Small intestine (tissue), 7 donors: ENCODE measurements around the gene SPATA16. TPM values are rescaled to one million over a fixed set of nuclear protein-coding genes. Genes with fewer than 3 reads are reported as not detected.

Source experiments
- DNase-seq, 2 donors: peaks; one replicate each; pipeline versions ENCODE4 v3.0.0 to v3.0.0-alpha.2; 2013
- FAIRE-seq: peaks from 2 replicates; lab custom pipeline; 2012; peaks lifted over from hg19 to GRCh38; lab: Jason Lieb, UNC
- H3K27ac ChIP-seq, 3 donors: one replicate each; pipeline ENCODE4 v1.5.1; 2013; ENCODE audit warnings: low read length in 2 of 3, mild to moderate bottlenecking in 2 of 3, control low read depth in 1 of 3, inconsistent platforms in 1 of 3, low read depth in 1 of 3, moderate library complexity in 1 of 3
- H3K27me3 ChIP-seq, 3 donors: one replicate each; pipeline ENCODE4 v1.6.1; 2013; ENCODE audit warnings: low read length in 3 of 3, inconsistent platforms in 1 of 3; ENCODE audit not compliant: control insufficient read depth in 3 of 3, insufficient read depth in 3 of 3
- H3K36me3 ChIP-seq, 3 donors: one replicate each; pipeline ENCODE4 v1.6.1; 2013; ENCODE audit warnings: low read length in 3 of 3, inconsistent platforms in 1 of 3, low read depth in 1 of 3, mild to moderate bottlenecking in 1 of 3, moderate library complexity in 1 of 3; ENCODE audit not compliant: control insufficient read depth in 3 of 3, insufficient read depth in 2 of 3
- H3K4me1 ChIP-seq, 3 donors: one replicate each; pipeline ENCODE4 v1.6.1; 2013; ENCODE audit warnings: low read length in 2 of 3, inconsistent platforms in 1 of 3, low read depth in 1 of 3, mild to moderate bottlenecking in 1 of 3, moderate library complexity in 1 of 3; ENCODE audit not compliant: control insufficient read depth in 3 of 3, insufficient read depth in 2 of 3
- H3K4me3 ChIP-seq, 3 donors: one replicate each; pipeline ENCODE4 v1.5.1; 2013; ENCODE audit warnings: low read length in 3 of 3, control low read depth in 1 of 3, inconsistent platforms in 1 of 3, low read depth in 1 of 3, mild to moderate bottlenecking in 1 of 3, moderate library complexity in 1 of 3
- H3K9me3 ChIP-seq, 2 donors: one replicate each; pipeline ENCODE4 v1.6.1; 2013; ENCODE audit warnings: low read depth in 1 of 2, low read length in 1 of 2; ENCODE audit not compliant: control insufficient read depth in 2 of 2, insufficient read depth in 1 of 2
- WGBS, 3 donors: extraction: QIAGEN DNeasy Blood & Tissue Kit; methylation state at CpG; one replicate each; pipeline ENCODE4 v1.1.7; 2013; 5-methylcytosine and 5-hydroxymethylcytosine counted together
- polyA plus RNA-seq, 4 donors: library from polyadenylated mRNA; stranded (reverse) in 3 of 4; unstranded in 1 of 4; fragments of 200-250 nt in 3 of 4; fragments of 120-200 nt in 1 of 4; gene quantifications; one replicate each; pipeline versions ENCODE4 v1.2.1 to v1.2.3, GENCODE V29; 2013
- donor health status: healthy with polysubstance abuse.
- donor health status: control.
- donor health status: control.
- donor health status: Bipolar disorder and iron deficiency.
- donor health status: healthy.

SPATA16 gene
- polyA plus RNA-seq, 4 donors, result not detected

- FAIRE-seq (no peak), DNase-seq (no peak)
- 86 to 96% (median 95%) methylated on average over 2 of the region's 2 CpGs for WGBS, 3 donors
Measured at GRCh38 chr3:173049360-173049759, 91.7 kb downstream of the SPATA16 start.

DNA sequence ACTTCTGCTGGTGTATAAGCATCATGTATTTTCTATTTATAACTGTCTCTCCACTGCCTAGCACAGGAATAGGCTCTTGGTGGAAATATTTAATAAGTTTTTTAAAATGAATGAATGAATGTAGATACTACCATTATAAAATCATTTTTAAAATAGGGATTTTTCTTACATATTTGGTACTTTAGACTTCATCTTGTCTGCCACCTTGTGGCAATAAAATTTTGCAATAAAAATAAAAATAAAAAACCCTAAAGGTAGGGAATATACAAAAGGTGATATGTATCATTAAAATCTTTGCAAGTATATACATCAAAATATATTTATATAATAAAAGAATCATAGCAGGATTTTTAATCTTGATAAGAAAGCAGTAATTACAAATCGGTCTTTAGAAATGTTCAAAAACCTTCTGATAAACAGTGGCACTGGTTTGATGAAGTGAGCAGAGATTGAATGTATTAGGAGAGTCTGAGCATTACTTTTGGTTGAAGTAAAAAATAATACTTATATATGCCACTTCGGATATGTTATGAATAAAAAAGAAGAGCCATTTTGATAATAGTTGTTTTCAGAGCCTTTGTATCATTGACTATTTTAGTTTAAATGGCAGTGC, 95.2 kb downstream of the SPATA16 start:
- Histone ChIP-seq H3K9me3 (no peaks in the 10 kb centered on the region), H3K36me3 (no peaks in the 10 kb centered on the region), H3K4me1 (no peaks in the 10 kb centered on the region), H3K4me3 (no peak overlapping the region), H3K27me3 (no peaks in the 10 kb centered on the region), H3K27ac (no peak overlapping the region)
- DNase-seq (no peak), FAIRE-seq (no peak)
- 53 to 69% (median 62%) methylated on average over 2 of the region's 2 CpGs for WGBS, 3 donors

More at GRCh38 chr3:173049360-173049759, 91.7 kb downstream of the SPATA16 start:
- Histone ChIP-seq H3K4me1 (no peaks in the 10 kb centered on the region), H3K27ac (no peak overlapping the region), H3K36me3 (no peaks in the 10 kb centered on the region), H3K9me3 (no peaks in the 10 kb centered on the region), H3K27me3 (no peaks in the 10 kb centered on the region), H3K4me3 (no peak overlapping the region)

GRCh38 chr3:173044998-173045397, 96.0 kb downstream of the SPATA16 start:
- no peaks in the 10 kb centered on the region for H3K9me3 ChIP-seq
- no peak for FAIRE-seq
- H3K36me3 ChIP-seq, result no peaks in the 10 kb centered on the region
- H3K27ac ChIP-seq, result no peak overlapping the region
- WGBS, 3 donors, result 74 to 83% (median 78%) methylated on average over 2 of the region's 2 CpGs
- H3K27me3 ChIP-seq, result no peaks in the 10 kb centered on the region
- no peak for DNase-seq
- no peak overlapping the region for H3K4me3 ChIP-seq
- no peaks in the 10 kb centered on the region for H3K4me1 ChIP-seq

DNA sequence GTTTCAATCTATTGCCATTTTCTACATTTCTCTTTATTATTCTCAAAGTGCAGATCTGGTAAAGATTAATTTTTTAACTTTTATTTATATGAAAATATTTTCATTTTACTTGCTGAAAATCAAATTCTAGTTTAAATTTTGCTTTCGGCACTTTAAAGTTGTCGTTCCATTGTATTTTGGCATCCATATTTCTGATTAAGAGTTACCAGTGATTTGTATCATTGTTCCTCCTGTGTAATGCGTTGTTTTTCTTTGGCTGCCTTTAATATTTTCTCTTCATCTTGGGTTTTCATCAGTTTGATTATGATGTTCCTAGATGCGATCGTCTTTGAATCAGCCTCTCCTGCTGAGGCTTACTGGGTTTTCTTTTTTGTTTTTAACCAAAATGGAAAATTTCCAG, 97.3 kb downstream of the SPATA16 start:
- WGBS, 3 donors, result 92 to 96% (median 93%) methylated on average over 5 of the region's 5 CpGs
- no peaks in the 10 kb centered on the region for H3K36me3 ChIP-seq
- no peak overlapping the region for H3K27ac ChIP-seq
- DNase-seq (no peak), FAIRE-seq (no peak)
- no peaks in the 10 kb centered on the region for H3K27me3 ChIP-seq
- no peak overlapping the region for H3K4me3 ChIP-seq
- H3K9me3 ChIP-seq, result no peaks in the 10 kb centered on the region
- no peaks in the 10 kb centered on the region for H3K4me1 ChIP-seq

DNA sequence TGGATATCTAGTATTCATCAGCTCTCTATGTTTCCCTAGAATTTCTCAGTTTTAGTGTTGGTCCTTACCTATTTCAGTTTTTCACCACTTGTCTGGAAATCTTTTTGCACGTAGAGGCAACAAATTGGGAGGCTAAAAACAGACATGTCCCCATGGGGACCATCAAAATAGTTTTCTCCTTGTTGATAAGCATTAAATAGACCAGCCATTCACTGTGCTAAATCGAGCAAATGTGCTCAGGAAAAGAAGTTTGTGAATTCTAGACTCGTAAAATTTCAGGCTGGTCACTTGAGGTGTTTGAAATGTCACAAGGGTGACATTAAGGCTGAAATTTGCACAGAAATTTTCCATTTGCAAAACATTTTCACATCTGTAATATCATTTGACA, 102.6 kb downstream of the SPATA16 start:
- Histone ChIP-seq H3K9me3 (no peaks in the 10 kb centered on the region), H3K36me3 (no peaks in the 10 kb centered on the region), H3K4me1 (no peaks in the 10 kb centered on the region), H3K27me3 (no peaks in the 10 kb centered on the region), H3K27ac (no peak overlapping the region), H3K4me3 (no peak overlapping the region)
- FAIRE-seq (no peak), DNase-seq (no peak)
- 75 to 80% (median 78%) methylated on average over 3 of the region's 3 CpGs for WGBS, 3 donors

- FAIRE-seq, result no peak
- WGBS, 3 donors, result 47 to 60% (median 51%) methylated on average over 2 of the region's 2 CpGs
- DNase-seq, result no peak
Measured at GRCh38 chr3:173037840-173038483, 103.1 kb downstream of the SPATA16 start.

DNA sequence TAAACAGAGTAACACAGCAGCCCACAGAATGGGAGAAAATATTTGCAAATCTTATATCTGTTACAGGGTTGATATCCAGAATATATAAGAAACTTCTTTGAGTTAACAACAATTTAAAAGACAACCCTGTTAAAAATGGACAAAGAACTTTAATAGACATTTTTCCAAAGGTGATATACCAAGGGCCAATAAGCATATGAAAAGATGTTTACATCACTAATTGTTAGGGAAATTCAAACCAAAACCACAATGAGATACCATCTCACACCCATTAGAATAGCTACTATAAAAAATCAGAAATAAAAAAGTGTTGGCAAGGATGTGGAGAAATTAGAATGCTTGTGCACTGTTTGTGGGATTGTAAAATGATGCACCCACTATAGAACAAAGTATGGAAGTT, 110.8 kb downstream of the SPATA16 start:
- no peaks in the 10 kb centered on the region for H3K36me3 ChIP-seq
- no peaks in the 10 kb centered on the region for H3K4me1 ChIP-seq
- no peak for DNase-seq
- no peak overlapping the region for H3K27ac ChIP-seq
- no peaks in the 10 kb centered on the region for H3K27me3 ChIP-seq
- FAIRE-seq, result no peak
- no peak overlapping the region for H3K4me3 ChIP-seq
- H3K9me3 ChIP-seq, result no peaks in the 10 kb centered on the region

More at GRCh38 chr3:173037840-173038483, 103.1 kb downstream of the SPATA16 start:
- no peak overlapping the region for H3K27ac ChIP-seq
- H3K4me1 ChIP-seq, result no peaks in the 10 kb centered on the region
- H3K4me3 ChIP-seq, result no peak overlapping the region
- H3K27me3 ChIP-seq, result no peaks in the 10 kb centered on the region
- H3K9me3 ChIP-seq, result no peaks in the 10 kb centered on the region
- no peaks in the 10 kb centered on the region for H3K36me3 ChIP-seq

- Histone ChIP-seq H3K4me3 (no peak overlapping the region), H3K27me3 (no peaks in the 10 kb centered on the region), H3K9me3 (no peaks in the 10 kb centered on the region), H3K4me1 (no peaks in the 10 kb centered on the region), H3K36me3 (no peaks in the 10 kb centered on the region), H3K27ac (no peak overlapping the region)
- no peak for FAIRE-seq
- WGBS, 3 donors, result 92 to 96% (median 93%) methylated on average over 3 of the region's 3 CpGs
- no peak for DNase-seq
Measured at GRCh38 chr3:173028351-173028750, 112.7 kb downstream of the SPATA16 start.

GRCh38 chr3:173027429-173027828, 113.6 kb downstream of the SPATA16 start:
- FAIRE-seq (no peak), DNase-seq (no peak)
- WGBS, 3 donors, result 71 to 90% (median 73%) methylated on average over 1 of the region's 1 CpG
- Histone ChIP-seq H3K27ac (no peak overlapping the region), H3K27me3 (no peaks in the 10 kb centered on the region), H3K9me3 (no peaks in the 10 kb centered on the region), H3K36me3 (no peaks in the 10 kb centered on the region), H3K4me1 (no peaks in the 10 kb centered on the region), H3K4me3 (no peak overlapping the region)
